ENCODE results near the gene COG4.

COG4 gene

GRCh38 chr16:70478169-70478568, 45.2 kb downstream of the COG4 start:
- DNase-seq: no peak

- peak; percentile 10 for DNase-seq
Measured at GRCh38 chr16:70476272-70477020, 46.9 kb downstream of the COG4 start.

GRCh38 chr16:70475054-70475871, 48.1 kb downstream of the COG4 start:
- DNase-seq: no peak

GRCh38 chr16:70474320-70475053, 48.9 kb downstream of the COG4 start:
- no peak for DNase-seq

- DNase-seq: no peak
Measured at GRCh38 chr16:70473446-70474319, 49.7 kb downstream of the COG4 start.

- DNase-seq: no peak
Measured at GRCh38 chr16:70472786-70473433, 50.4 kb downstream of the COG4 start.

- peak; percentile 16 for DNase-seq
Measured at GRCh38 chr16:70470927-70471341, 52.4 kb downstream of the COG4 start.

GRCh38 chr16:70470141-70470926, 53.0 kb downstream of the COG4 start:
- no peak for DNase-seq

- no peak for DNase-seq
Measured at GRCh38 chr16:70468776-70469525, 54.4 kb downstream of the COG4 start.

- DNase-seq: no peak
Measured at GRCh38 chr16:70467608-70468007, 55.7 kb downstream of the COG4 start.

- DNase-seq: peak; percentile 17
Measured at GRCh38 chr16:70467113-70467512, 56.2 kb downstream of the COG4 start.

- DNase-seq: no peak
Measured at GRCh38 chr16:70466805-70467076, 56.6 kb downstream of the COG4 start.

GRCh38 chr16:70465999-70466804, 57.2 kb downstream of the COG4 start:
- no peak for DNase-seq

- DNase-seq: no peak
Measured at GRCh38 chr16:70463235-70463634, 60.1 kb downstream of the COG4 start.

GRCh38 chr16:70460737-70461261, 62.6 kb downstream of the COG4 start:
- DNase-seq: no peak

GRCh38 chr16:70457446-70458166, 65.7 kb downstream of the COG4 start:
- DNase-seq: no peak

GRCh38 chr16:70455910-70456309, 67.4 kb downstream of the COG4 start:
- no peak for DNase-seq

GRCh38 chr16:70454222-70455034, 68.9 kb downstream of the COG4 start, which contains the start of gene FCSK:
TSS of gene FCSK (plus strand) at chr16:70454595. CDS start at chr16:70463191, 8,596 bp downstream.
- DNase-seq: peak; percentile 75

Data from CD4-positive, alpha-beta T cell treated with Interleukin-6 for 4 hours (primary cell).